DND-41 (cell line): ENCODE data around the gene UIMC1.

Source experiments
- ATAC-seq: fragments of 200-7000 bp; cut with Tn5 transposase; 3 replicates; pipeline ENCODE4 v1.9.1; 2021; ENCODE audit warnings: low read depth; ENCODE audit not compliant: insufficient read depth
- DNase-seq: peaks from one replicate; pipeline ENCODE4 v3.0.0-alpha.2; 2020
- H2AFZ ChIP-seq: 2 replicates; pipeline ENCODE4 v1.6.0; 2012; ENCODE audit warnings: low read depth, low read length
- H3K27ac ChIP-seq: 2 replicates; pipeline ENCODE4 v1.5.1; 2012; ENCODE audit warnings: low read length, inconsistent platforms
- H3K27me3 ChIP-seq: fragments of 200-600 bp; sonication (generic); 2 replicates; pipeline ENCODE4 v1.6.0; 2012; ENCODE audit warnings: low read length, mild to moderate bottlenecking, inconsistent platforms; ENCODE audit not compliant: insufficient read depth, poor library complexity
- H3K36me3 ChIP-seq: 2 replicates; pipeline ENCODE4 v1.5.1; 2012; ENCODE audit warnings: low read length, inconsistent platforms; ENCODE audit not compliant: insufficient read depth
- H3K4me1 ChIP-seq: 2 replicates; pipeline ENCODE4 v1.5.1; 2012; ENCODE audit warnings: mild to moderate bottlenecking, low read length; ENCODE audit not compliant: insufficient read depth
- H3K4me2 ChIP-seq: 2 replicates; pipeline ENCODE4 v1.6.0; 2012; ENCODE audit warnings: mild to moderate bottlenecking, moderate library complexity, low read length, inconsistent platforms; ENCODE audit not compliant: insufficient read depth
- H3K4me3 ChIP-seq, 2 experiments: fragments of 200-600 bp in 1 of 2; shearing (Covaris generic) in 1 of 2; 2 replicates each; pipeline ENCODE4 v1.5.1; 2012 to 2016; ENCODE audit warnings: inconsistent platforms in 2 of 2, low read length in 2 of 2, mild to moderate bottlenecking in 2 of 2, low read depth in 1 of 2, moderate library complexity in 1 of 2
- H3K79me2 ChIP-seq: 2 replicates; pipeline ENCODE4 v1.6.0; 2012; ENCODE audit warnings: low read length, inconsistent platforms; ENCODE audit not compliant: insufficient read depth
- H3K9ac ChIP-seq: 2 replicates; pipeline ENCODE4 v1.6.0; 2012; ENCODE audit warnings: low read depth, mild to moderate bottlenecking, inconsistent platforms, low read length, moderate library complexity
- H3K9me3 ChIP-seq: 2 replicates; pipeline ENCODE4 v1.5.1; 2012; ENCODE audit warnings: low read length, moderate library complexity, mild to moderate bottlenecking, inconsistent platforms; ENCODE audit not compliant: insufficient read depth, severe bottlenecking
- H4K20me1 ChIP-seq: 2 replicates; pipeline ENCODE4 v1.6.0; 2012; ENCODE audit warnings: low read length; ENCODE audit not compliant: insufficient read depth
- CTCF ChIP-seq: IDR thresholded peaks from 2 replicates; pipeline ENCODE4 v1.5.1; 2012; ENCODE audit warnings: borderline replicate concordance, low read length, moderate library complexity, mild to moderate bottlenecking; ENCODE audit not compliant: poor library complexity, severe bottlenecking; ENCODE audit errors: extremely low read depth
- EZH2 ChIP-seq: IDR thresholded peaks from 3 replicates; pipeline ENCODE4 v1.6.1; 2012; ENCODE audit warnings: borderline replicate concordance, low read depth, mild to moderate bottlenecking, moderate library complexity, low read length, inconsistent platforms; ENCODE audit not compliant: severe bottlenecking

Gene UIMC1

GRCh38 chr5:176881816-176882566 is 124.6 kb downstream of the UIMC1 start:
- ATAC-seq, result no peak
- Histone ChIP-seq H3K4me1 (peaks cover 7% of the 10 kb centered on the region; the same call in 1 of the 2 replicates), H4K20me1 (peaks cover 3% of the 10 kb centered on the region; the same call in 1 of the 2 replicates), H3K79me2 (no peaks in the 10 kb centered on the region), H3K9ac (no peak overlapping the region), H3K27ac (no peak overlapping the region), H3K4me3 (no peak overlapping the region), H3K9me3 (no peaks in the 10 kb centered on the region), H2AFZ (no peak overlapping the region), H3K36me3 (no peaks in the 10 kb centered on the region), H3K4me2 (no peak overlapping the region), H3K27me3 (peaks cover 5% of the 10 kb centered on the region)
- TF ChIP-seq EZH2 (no peak), CTCF (no peak)
- DNase-seq, result no peak

- Histone ChIP-seq H2AFZ (no peak overlapping the region), H3K36me3 (no peaks in the 10 kb centered on the region), H3K4me3 (no peak overlapping the region), H3K9me3 (no peaks in the 10 kb centered on the region), H3K4me2 (no peak overlapping the region), H3K27ac (no peak overlapping the region), H3K79me2 (no peaks in the 10 kb centered on the region), H3K9ac (no peak overlapping the region), H4K20me1 (peaks cover 6% of the 10 kb centered on the region; the same call in 1 of the 2 replicates), H3K4me1 (peaks cover 15% of the 10 kb centered on the region), H3K27me3 (peaks cover 13% of the 10 kb centered on the region)
- ATAC-seq (no peak), DNase-seq (no peak)
- TF ChIP-seq CTCF (no peak), EZH2 (no peak)
Observed at GRCh38 chr5:176881021-176881749, 125.4 kb downstream of the UIMC1 start.

- no peaks in the 10 kb centered on the region for H3K36me3 ChIP-seq
- H3K9ac ChIP-seq, result no peak overlapping the region
- H3K9me3 ChIP-seq, result no peaks in the 10 kb centered on the region
- no peak for DNase-seq
- no peak overlapping the region for H3K27ac ChIP-seq
- H4K20me1 ChIP-seq, result peaks cover 11% of the 10 kb centered on the region; the same call in 1 of the 2 replicates
- no peaks in the 10 kb centered on the region for H3K79me2 ChIP-seq
- no peak overlapping the region for H2AFZ ChIP-seq
- H3K4me1 ChIP-seq, result peaks cover 22% of the 10 kb centered on the region
- TF ChIP-seq EZH2 (no peak), CTCF (no peak)
- H3K4me2 ChIP-seq, result no peak overlapping the region
- ATAC-seq, result no peak
- peaks cover 20% of the 10 kb centered on the region for H3K27me3 ChIP-seq
- H3K4me3 ChIP-seq, result no peak overlapping the region
Observed at GRCh38 chr5:176880366-176881020, 126.1 kb downstream of the UIMC1 start.
